ENCODE measurements around the gene CD58. TPM values are rescaled to one million over a fixed set of nuclear protein-coding genes. Genes with fewer than 3 reads are reported as not detected.
"Not testable (repeated sequence)": the region's sequence is repeated elsewhere in the genome, so short reads cannot be mapped to it uniquely, and the experiment has no call there.

Gene CD58, protein sequence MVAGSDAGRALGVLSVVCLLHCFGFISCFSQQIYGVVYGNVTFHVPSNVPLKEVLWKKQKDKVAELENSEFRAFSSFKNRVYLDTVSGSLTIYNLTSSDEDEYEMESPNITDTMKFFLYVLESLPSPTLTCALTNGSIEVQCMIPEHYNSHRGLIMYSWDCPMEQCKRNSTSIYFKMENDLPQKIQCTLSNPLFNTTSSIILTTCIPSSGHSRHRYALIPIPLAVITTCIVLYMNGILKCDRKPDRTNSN
- polyA plus RNA-seq (ENCODE audit: low read depth in 6 of 6), result 10 to 100 TPM in 2 of 6 donors, 1 to 10 TPM in 4; 8.6 to 14.7 (median 9.9) TPM

DNA sequence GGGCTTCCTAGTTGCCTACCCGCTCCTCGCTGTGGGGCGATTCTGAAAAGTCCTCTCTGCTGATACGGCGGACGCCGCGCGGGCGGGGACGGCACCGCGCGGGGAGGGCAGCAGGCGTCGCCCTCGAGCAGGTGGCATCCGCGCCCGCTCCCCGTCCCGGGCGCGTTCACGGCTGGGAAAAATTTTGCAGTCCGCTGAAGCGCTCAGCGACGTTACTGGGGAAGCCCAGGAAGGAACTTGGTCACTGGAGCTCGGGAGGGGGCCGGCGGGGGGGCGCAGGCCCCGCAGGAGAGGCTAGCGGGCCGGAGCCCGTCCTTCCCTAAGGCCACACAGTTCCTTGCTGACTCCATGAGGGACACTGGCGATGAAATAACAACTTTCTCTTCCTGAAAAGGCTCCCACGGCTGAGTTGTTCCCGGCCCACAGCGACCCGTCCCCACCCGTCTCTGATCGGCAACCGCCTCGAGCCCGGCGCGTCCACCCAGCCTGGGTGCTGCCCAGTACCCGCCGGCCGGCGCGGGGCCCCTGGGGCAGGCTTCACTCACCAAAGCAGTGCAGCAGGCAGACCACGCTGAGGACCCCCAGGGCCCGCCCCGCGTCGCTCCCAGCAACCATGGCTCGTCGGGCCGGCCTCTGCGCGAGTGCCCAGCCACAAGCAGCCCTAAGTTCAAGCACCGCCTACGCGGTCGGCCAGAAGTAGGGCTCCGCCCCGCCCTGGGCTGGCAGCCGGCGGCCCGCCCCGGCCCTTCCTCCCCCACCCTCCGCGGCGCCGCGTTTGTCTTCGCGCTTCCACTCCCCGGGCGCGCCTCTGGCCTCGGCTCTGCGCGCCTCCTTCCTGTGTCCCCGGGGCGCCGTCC is at the start of gene CD58:
Gene CD58, minus strand, starts transcription at position 669 of the 857 bp plus-strand sequence. Its CDS starts 54 bp downstream, at position 615.
- Mint-ChIP-seq H3K9me3 (no peaks in the 10 kb centered on the region), H3K36me3 (no peaks in the 10 kb centered on the region), H3K4me3 (peak within 1 kb of the TSS; percentile 76 to 95 (median 92)), H3K4me1 (peaks cover 26 to 41% (median 30%) of the 10 kb centered on the region in 3 donors), H3K27me3 (peaks cover 0 to 3% (median 0%) of the 10 kb centered on the region in 3 donors), H3K27ac (peak within 1 kb of the TSS in 5 of 6 donors; percentile 79 to 96 (median 95))
- ATAC-seq (ENCODE audit: low read depth in 2 of 2), result peak; percentile 79 to 82
- peak; percentile 70 for DNase-seq

DNA sequence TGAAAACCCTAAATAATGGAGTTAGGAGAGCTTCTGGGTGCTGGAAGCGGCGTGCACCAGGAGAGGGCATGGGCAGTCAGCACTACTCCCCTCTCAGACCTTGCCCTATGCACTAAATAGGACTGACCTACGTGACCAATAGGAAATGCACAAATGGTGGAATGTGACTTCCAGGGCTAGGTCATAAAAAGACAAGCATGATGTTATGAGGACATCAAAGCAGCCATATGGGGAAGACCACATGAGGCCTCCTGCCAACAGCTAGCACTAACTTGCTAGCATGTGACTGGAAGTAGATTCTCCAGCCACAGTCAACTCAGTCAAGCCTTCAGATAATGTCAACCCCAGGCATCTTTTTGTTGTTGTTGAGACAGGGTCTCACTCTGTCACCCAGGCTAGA is 49.6 kb upstream of the CD58 start:
- ATAC-seq (ENCODE audit: low read depth in 2 of 2); H3K27ac Mint-ChIP-seq; H3K4me1 Mint-ChIP-seq; H3K36me3 Mint-ChIP-seq; H3K9me3 Mint-ChIP-seq; H3K4me3 Mint-ChIP-seq; DNase-seq: not testable (repeated sequence)
- H3K27me3 Mint-ChIP-seq, result peaks cover 0 to 10% (median 0%) of the 10 kb centered on the region in 3 donors

DNA sequence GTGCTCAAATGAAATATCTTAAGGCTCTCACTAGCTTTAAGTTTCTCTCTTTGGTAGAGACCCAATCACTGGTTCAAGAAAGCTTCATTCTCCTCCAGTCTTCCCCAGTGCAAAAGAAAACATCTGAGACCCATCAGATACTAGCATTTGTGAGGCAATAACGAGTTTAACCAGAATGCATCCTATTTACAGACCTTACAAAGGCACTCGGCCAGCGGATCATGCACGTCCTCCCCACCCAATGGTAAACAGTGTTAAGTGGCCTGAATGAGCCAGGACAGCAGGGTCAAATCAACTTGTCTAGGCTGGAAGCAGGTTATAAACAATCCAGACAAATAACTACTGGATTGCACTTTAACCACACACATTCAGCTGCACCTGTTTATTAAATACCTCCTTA is 48.3 kb upstream of the CD58 start:
- not testable (repeated sequence) for H3K4me1 Mint-ChIP-seq; ATAC-seq (ENCODE audit: low read depth in 2 of 2); DNase-seq; H3K36me3 Mint-ChIP-seq; H3K27ac Mint-ChIP-seq; H3K4me3 Mint-ChIP-seq; H3K9me3 Mint-ChIP-seq
- H3K27me3 Mint-ChIP-seq, result peaks cover 0 to 10% (median 0%) of the 10 kb centered on the region in 3 donors

DNA sequence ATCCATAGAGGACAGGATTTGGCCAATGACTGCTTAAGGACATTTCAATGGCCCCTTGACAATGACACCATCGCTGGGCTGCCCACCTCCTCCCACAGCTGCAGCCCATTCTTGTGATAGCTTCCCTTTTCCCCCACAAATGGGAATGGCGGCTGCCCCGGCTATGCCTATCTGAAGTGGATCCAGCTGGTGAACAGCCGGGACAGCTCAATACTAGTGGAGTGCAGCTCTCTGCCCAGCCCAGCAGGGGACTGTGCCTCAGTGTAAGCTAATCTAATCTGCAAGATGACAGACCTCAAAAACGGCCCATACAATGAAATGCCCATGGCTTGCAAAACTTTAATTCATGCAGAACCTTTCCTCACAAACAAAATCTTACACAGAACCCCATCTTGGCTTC is 47.0 kb upstream of the CD58 start:
- H3K36me3 Mint-ChIP-seq; ATAC-seq (ENCODE audit: low read depth in 2 of 2); H3K4me1 Mint-ChIP-seq; H3K9me3 Mint-ChIP-seq; H3K27ac Mint-ChIP-seq; H3K4me3 Mint-ChIP-seq; DNase-seq: not testable (repeated sequence)
- peaks cover 0 to 10% (median 0%) of the 10 kb centered on the region in 3 donors for H3K27me3 Mint-ChIP-seq

DNA sequence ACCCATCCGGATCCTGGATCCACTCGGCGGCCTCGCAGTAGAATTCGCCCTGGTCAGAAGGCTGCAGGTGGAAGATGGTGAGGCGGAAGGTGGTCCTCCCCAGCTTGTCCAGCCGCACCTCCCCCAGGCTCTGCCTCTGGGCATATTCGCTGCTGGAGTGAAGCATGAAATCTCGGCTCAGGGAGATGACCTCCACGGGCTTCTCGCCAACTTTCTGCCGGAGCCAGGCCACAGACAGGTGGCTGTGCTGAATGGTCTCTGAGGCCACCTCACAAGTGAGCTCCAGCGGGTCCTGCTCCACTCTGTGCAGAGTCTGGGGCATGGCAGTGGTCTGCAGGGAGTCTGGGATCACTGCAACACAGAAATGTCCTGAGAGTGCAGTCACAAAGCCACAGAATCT is 43.0 kb upstream of the CD58 start:
- H3K36me3 Mint-ChIP-seq; H3K9me3 Mint-ChIP-seq; H3K27ac Mint-ChIP-seq; H3K4me1 Mint-ChIP-seq; DNase-seq; ATAC-seq (ENCODE audit: low read depth in 2 of 2); H3K4me3 Mint-ChIP-seq; H3K27me3 Mint-ChIP-seq: not testable (repeated sequence)

DNA sequence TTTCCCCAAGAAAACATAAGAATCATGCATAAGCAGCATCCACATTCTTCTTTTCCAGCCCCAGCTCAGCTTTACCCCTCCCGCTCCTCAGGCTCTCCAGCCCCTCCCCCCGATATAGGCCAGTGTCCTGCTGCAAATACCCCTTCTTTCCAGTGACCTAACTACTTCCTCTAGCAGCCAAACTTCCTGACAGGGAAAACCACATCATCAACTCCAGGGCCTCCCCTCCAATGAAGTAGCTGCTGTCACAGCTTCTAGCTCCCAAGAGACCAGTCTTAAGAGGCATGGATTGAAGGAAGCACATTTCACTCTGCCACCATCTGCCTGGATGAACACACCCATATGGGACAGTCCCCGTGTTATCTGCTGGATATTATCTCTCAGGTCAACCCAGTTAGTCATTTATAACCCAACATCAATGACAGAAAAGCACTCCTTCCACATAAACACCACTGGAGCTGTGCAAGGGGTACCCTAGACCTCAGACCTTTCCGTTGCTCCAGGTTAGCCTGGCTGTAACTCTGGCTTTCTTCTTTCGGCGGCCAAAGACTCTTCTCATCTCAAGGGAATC is 39.1 kb upstream of the CD58 start:
- H3K4me3 Mint-ChIP-seq; H3K27me3 Mint-ChIP-seq; H3K4me1 Mint-ChIP-seq; ATAC-seq (ENCODE audit: low read depth in 2 of 2); H3K9me3 Mint-ChIP-seq; H3K36me3 Mint-ChIP-seq; DNase-seq: not testable (repeated sequence)
- peak overlapping the region in 2 of 6 donors; percentile 50 to 51 for H3K27ac Mint-ChIP-seq

DNA sequence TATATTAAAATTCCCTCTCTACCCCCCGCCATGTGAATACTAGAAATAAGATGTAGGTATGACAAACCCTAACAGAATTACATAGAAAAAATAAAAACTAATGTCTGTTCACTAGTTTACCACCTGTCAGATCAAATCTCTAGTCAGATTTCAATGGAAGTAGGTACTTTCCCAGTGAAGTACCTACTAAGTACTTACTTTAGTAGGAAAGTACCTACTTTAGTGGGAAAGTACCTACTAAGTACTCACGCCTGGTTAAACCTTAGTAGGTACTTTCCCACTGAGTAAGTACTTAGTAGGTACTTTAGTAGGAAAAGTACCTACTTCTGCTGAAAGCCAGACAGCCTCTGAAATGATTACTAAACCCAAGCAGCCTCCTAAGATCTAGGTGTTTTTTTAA is 38.0 kb upstream of the CD58 start:
- H3K36me3 Mint-ChIP-seq, DNase-seq, H3K4me1 Mint-ChIP-seq, H3K4me3 Mint-ChIP-seq, H3K9me3 Mint-ChIP-seq: not testable (repeated sequence)
- ATAC-seq (ENCODE audit: low read depth in 2 of 2), result peak; percentile 28 to 46
- Mint-ChIP-seq H3K27ac (peak overlapping the region in 1 of 6 donors; percentile 19), H3K27me3 (peaks cover 7 to 14% (median 8%) of the 10 kb centered on the region in 3 donors)

DNA sequence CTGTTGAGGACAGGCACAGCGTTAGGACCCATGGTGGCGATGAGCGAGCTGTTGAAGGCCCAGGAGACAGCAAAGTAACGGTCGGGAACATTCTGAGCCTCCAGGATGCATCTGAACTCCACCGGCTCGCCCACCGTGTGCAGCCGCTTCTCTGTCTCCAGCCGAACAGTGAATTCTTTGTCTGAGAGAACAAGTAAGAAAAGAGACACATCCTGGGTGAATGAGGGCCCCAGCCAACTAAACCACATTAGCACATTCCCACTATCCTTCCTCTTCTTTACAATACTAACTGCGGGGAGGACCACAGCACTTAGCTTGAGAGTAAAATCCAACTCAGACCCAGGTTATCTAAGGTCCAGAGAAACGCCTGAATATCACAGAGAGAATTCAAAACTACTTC is 37.3 kb upstream of the CD58 start:
- H3K4me3 Mint-ChIP-seq; H3K4me1 Mint-ChIP-seq; H3K9me3 Mint-ChIP-seq; H3K36me3 Mint-ChIP-seq; DNase-seq; H3K27ac Mint-ChIP-seq; ATAC-seq (ENCODE audit: low read depth in 2 of 2): not testable (repeated sequence)
- peaks cover 8 to 14% (median 12%) of the 10 kb centered on the region in 3 donors for H3K27me3 Mint-ChIP-seq

DNA sequence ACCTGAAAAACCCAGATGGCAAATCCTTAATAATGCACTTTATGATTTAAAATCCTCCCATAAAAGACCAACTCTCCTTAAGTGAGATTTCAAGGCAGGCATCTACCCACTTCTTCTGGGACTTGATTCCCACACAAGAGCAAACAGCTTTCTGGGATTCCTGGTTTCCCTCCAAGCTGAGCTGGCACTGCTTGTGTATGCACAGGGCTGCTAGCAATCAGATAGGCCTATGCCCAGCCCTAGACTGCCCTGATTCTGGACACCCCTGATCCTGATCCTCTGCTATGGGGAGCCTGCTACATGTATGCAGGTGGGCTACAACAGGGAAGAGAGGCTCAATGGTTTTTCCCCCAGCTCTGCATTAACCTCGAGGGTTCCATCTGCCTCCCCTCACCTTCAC is 36.6 kb upstream of the CD58 start:
- Mint-ChIP-seq H3K27me3 (peaks cover 8 to 18% (median 12%) of the 10 kb centered on the region in 3 donors), H3K27ac (peak overlapping the region in 1 of 6 donors; percentile 52)
- DNase-seq; H3K4me3 Mint-ChIP-seq; H3K4me1 Mint-ChIP-seq; H3K36me3 Mint-ChIP-seq; H3K9me3 Mint-ChIP-seq; ATAC-seq (ENCODE audit: low read depth in 2 of 2): not testable (repeated sequence)

DNA sequence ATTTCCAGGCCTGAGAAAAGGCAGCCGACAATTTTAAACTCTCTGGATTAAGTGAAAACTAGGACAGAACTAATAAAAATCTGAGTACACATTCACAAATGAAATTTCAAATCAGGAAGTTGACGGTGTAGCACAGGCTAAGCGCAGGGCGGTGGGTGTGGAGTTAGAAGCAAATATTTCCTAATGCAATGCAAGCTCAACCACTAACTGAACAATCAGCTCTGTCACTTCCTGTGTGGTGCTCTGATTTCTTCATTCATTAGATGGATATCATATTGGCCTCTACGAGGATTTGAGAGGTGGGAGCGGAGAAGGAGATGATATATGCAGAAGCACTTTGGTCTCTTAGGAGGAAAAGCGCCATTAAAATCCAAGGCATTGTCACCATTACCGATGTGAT is 35.2 kb upstream of the CD58 start:
- not testable (repeated sequence) for H3K27me3 Mint-ChIP-seq, H3K4me1 Mint-ChIP-seq, H3K9me3 Mint-ChIP-seq, H3K36me3 Mint-ChIP-seq, H3K4me3 Mint-ChIP-seq, DNase-seq
- peak overlapping the region in 2 of 6 donors; percentile 20 to 36 for H3K27ac Mint-ChIP-seq
- peak in 1 of 2 donors; percentile 40 for ATAC-seq (ENCODE audit: low read depth in 2 of 2)

DNA sequence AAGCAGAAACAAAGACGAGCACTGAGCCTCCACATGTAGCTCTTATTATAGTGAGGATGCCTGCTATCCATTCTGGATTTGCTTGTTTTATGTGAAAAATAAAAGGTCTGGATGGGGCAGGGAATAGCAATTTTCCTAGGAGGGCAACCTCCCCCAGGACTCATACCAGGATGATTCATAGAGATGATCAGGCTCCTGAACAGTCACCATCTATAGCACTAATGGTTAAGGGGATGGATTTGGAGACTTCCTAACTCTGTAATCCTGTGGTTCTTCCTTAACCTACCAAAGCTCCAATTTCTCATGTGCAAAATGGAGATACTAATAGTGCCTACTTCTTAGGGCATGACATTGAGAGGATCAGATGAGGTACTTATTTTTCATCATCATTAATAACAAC is 34.5 kb upstream of the CD58 start:
- ATAC-seq (ENCODE audit: low read depth in 2 of 2) (no peak), DNase-seq (no peak)
- Mint-ChIP-seq H3K9me3 (no peaks in the 10 kb centered on the region), H3K27ac (no peak overlapping the region), H3K4me3 (no peak overlapping the region), H3K36me3 (no peaks in the 10 kb centered on the region), H3K4me1 (peaks cover 0 to 5% (median 0%) of the 10 kb centered on the region in 3 donors), H3K27me3 (peaks cover 2 to 10% (median 6%) of the 10 kb centered on the region in 3 donors)

DNA sequence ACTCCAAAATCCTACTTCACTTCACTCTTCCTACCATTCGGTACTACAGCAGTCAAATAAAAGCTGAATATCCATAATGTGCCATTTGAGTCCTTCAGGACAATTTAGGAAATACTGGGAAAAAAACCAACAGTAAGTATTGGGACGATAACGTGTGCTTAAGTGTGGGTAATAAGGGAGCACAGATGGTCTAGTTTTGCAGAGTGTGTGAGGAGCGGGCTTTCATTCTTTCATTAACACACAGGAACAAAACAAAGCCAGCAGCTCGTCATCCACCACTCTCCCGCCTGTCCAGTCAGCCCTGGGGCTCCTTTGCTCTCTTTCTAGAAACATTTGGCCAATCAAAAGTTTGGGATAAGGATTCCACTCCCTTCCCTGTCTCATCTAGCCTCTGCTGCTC is 33.6 kb upstream of the CD58 start:
- not testable (repeated sequence) for H3K36me3 Mint-ChIP-seq; H3K9me3 Mint-ChIP-seq; H3K27ac Mint-ChIP-seq; H3K4me3 Mint-ChIP-seq; DNase-seq; H3K27me3 Mint-ChIP-seq; H3K4me1 Mint-ChIP-seq; ATAC-seq (ENCODE audit: low read depth in 2 of 2)

DNA sequence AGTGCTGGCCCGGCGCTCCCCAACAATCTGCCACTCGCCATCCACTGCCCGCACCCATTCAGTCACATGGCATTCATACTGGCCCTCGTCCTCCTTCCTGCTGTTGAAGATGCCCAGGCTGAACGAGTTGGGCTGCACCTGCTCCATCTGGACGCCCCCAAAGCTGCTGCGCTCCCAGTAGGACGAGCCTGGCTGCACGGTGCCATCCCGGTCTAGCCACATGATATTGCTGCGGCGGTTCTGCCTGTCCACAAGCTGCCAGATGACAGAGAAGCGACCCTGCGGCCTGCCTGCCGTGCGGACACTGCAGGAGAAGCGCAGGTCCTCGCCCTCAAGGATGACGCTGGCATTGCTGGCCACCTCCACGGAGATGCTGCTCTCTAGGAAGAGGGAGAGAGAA is 32.8 kb upstream of the CD58 start:
- not testable (repeated sequence) for H3K4me1 Mint-ChIP-seq; DNase-seq; H3K27ac Mint-ChIP-seq; H3K9me3 Mint-ChIP-seq; H3K36me3 Mint-ChIP-seq; H3K4me3 Mint-ChIP-seq; ATAC-seq (ENCODE audit: low read depth in 2 of 2); H3K27me3 Mint-ChIP-seq
